HG02973 (cell line): ENCODE measurements around the gene FYTTD1.

Experiments used
- ATAC-seq: cut with Tn5 transposase; IDR thresholded peaks from one replicate; pipeline ENCODE4 v1.9.1; 2021; ENCODE audit warnings: moderate library complexity; ENCODE audit not compliant: unreplicated experiment

Gene FYTTD1

DNA sequence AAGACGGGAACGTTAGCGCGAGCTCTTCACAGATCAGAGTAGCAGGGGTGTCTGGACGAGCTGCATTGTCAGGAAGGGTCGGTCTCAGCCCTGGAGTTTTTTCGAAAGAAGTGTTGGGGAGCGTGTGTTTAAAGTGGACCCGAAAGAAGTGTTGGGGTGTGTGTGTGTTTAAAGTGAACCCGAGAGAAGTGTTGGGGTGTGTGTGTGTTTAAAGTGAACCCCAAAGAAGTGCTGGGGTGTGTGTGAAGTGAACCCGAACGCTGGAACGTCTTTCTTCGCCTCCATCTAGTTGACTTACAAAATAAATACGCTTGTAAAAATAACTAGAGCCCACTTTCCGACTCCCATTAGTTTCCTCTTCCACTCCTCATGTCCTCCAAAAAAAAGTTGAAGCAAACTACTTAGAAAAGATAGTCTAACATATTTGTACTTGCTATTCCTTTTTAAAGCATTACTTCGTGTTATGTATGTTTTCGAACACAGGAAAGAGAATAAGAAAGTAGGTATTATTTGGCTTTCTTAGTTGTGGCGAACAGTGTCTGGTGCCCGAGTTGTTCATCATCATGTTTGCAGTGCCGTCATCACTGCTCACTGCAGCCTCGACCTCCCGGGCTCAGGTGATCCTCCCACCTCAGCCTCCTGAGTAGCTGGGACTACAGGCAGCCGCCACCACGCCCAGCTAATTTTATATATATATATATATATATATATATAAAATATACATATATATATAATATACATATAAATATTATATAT, 42.4 kb downstream of the FYTTD1 start:
- peak; percentile 24 for ATAC-seq

GRCh38 chr3:197793247-197793646, 43.6 kb downstream of the FYTTD1 start:
- ATAC-seq, result no peak

- no peak for ATAC-seq
Observed at GRCh38 chr3:197794115-197794514, 44.4 kb downstream of the FYTTD1 start.

DNA sequence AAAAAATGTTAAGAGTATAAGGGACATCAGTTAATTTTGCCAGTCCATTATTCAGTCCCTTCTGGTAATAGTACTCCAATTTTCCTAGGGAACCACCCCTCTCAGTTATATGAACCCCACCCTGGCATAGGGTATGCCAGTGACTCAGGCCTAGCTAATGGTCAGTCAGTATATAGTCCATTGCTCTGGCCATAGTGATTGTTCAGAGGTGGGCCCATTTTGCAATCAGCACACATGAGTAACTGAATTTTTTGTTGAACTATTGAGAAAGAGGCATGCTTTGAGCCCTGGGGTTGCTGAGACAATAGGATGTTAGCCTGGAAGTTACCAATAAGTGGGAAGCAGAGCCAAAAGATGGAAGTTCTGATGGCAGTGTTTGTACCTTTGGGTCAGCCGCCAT, 45.5 kb downstream of the FYTTD1 start:
- no peak for ATAC-seq

DNA sequence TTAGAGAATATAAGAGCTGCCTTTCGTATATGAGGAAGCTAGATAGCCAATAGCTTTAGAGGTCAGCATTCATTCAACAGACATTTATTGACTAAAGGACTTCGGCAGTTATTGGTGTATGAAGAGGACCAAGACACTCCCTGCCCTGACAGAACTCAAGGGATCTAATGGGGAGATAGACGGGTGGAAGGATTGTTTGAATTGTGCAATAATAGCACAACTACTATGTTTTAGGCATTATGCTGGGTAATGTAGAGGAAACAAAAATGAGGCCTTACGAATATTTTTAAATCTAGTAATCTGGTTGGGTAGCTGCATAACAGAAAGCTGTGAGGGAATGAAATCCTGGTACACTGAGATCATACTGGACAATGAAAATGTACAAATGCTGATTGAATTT, 46.4 kb downstream of the FYTTD1 start:
- no peak for ATAC-seq

- ATAC-seq, result peak; percentile 44
Observed at GRCh38 chr3:197798863-197799262, 49.2 kb downstream of the FYTTD1 start.

DNA sequence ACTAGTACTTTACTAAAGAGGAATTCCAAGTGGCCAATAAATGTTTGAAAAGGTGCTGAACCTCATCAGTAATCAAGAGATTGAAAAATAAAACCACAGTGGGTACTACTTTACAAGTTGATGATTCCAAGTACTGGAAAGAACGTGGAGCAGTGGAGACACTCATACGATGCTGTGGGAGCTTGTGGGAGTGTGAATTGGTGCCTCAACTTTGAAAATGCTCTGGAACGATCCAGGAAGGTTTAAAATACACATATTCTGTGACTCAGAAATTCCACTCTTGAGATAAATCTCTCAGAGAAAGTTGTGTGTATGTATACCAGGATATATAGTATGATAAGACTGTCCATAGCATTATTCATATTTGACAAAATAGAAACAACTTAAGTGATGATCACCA, 50.7 kb downstream of the FYTTD1 start:
- no peak for ATAC-seq

DNA sequence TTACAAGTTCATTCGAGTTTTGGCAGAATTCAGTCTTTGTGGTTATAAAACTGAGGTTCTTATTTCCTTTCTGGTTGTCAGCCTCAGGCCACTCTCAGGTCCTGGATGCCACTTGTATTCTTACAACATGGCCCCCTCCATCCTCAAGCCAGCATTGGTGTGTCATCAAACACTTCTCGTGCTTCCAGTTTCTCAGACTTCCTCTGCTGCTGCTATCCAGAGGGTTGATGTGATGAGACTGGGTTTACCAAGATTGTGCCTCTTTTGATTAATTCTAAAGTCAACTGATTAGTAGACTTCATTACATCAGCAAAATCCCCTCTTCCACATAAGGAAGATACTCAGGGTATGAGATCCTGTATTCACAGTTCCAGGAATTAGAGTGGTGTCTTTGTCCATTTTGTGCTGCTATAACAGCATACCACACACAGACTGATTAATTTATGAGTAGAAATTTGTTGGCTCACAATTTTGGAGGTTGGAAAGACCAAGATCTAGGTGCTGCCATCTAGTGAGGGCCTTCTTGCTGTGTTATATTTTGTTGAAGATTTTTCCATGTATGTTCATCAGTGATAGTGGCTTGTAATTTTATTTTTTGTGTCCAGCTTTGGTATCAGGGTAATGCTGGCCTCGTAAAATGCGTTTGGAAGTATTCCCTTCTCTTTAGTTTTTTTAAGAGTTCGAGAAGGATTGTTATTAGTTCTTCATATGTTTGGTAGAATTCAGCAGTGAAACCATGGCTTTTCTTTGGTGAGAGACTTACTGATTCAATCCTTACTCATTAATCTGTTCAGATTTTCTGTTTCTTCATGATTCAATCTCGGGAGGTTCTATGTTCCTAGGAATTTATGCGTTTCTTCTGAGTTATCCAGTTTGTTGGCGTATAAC, 52.5 kb downstream of the FYTTD1 start:
- ATAC-seq, result no peak

GRCh38 chr3:197802779-197803459, 53.2 kb downstream of the FYTTD1 start:
- ATAC-seq, result no peak

DNA sequence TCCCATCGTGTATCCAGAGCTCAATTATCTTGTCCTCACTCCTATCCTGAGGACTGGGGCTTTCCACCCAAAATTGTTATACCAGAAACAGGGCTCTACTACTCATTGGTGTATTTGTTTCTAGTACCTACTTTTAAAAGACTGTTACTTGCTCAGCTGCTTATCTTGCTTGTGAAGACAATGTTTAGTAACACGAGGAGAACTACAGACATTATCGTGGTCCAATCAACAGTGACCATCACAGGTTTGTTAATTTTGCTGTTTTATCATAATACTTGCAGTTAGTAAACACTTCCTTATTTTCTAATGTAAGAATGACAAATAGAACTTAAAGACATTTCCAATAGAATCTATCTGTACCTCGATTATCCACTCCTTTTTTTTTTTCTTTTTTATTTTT, 54.8 kb downstream of the FYTTD1 start:
- no peak for ATAC-seq

DNA sequence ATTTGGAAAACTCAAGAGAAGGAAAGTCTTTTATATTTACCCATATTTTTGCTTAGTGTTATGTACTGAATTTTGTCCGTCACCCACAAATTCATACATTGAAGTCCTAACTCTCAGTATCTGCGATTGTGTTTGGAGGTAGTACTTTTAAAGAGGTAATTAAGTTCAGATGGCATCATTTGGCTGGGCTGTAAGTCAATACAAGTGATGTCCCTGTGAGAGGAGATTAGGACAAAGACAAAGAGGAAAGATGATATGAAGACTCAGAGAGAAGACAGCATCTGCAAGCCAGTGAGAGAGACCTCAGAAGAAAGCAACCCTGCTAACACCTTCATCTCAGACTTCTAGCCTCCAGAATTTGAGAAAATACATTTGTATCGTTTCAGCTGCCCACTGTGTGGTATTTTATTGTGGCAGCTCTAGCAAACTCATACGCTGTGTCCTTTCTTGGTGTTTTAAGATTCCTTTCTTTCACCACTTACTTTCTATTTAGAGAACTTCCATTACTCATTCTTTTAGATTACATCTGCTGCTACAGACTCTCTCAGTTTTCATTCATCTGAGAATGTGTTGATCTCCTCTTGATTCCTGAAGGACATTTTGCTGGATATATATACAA, 58.4 kb downstream of the FYTTD1 start:
- no peak for ATAC-seq

DNA sequence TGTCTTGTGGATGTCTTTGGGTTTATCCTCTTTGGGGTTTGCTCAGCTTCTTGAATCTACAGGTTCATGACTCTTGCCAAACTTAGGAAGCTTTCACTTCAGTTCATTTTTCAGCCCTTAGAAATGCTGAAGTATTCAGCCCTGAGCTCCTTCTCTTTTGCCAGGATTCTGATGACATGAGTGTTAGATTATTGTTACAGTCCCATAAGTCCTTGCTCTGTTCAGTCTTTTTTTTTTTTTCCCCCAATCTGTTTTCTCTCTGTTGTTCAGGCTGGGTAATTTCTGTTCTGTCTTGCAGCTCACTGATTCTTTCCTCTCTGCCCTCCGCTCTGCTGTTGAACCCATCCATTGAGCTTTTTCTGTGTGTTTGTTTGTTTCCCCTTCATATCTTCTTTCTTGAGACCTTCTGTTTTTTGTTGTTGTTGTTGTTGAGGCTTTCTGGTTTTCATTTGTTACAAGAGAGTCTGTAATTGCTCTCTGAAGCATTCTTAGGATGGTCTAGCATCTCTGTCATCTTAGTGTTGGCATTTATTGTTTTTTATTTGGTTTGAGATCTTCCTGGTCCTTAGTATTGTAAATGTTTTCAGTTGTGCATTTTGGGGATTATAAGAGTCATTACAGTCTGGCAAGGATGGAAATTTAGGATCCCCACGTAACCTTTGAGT, 59.8 kb downstream of the FYTTD1 start:
- ATAC-seq, result no peak

GRCh38 chr3:197810901-197811300, 61.2 kb downstream of the FYTTD1 start:
- no peak for ATAC-seq

DNA sequence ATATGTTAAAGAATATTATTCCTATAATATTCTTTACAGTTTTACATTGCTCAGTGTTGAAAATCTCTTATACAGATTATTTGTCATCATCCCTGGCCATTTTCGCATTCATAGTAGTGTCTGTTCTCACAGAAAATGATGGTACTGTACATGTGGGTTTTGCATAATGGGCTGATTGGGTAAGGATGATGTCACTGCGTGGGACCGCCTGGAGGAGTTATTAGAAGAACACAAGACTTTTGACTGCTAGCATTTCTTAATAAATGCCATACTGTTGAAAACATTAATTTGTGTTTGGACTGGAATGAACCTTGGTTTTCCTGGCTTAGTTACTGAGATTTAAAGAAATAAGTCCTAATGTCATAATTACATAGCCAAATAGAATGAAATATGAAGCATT, 61.7 kb downstream of the FYTTD1 start:
- ATAC-seq, result no peak

DNA sequence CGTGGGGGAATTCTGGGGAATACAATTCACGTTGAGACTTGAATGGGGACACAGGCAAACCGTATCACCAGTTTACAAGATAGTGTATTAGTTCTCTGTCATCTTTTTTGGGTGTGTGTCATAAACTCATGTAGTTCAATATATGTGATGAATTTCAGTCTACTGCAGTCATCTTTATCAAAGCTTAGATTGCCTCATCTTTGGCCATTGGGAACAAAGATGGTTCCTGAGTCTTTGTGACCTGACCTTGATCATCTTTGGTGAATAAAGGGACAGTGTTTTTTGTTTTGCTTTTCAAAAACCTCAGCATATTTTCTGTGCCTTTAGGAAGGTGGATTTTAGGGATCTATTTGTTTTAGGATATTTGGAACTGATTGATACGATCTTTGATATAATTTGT, 64.7 kb downstream of the FYTTD1 start:
- ATAC-seq, result no peak

DNA sequence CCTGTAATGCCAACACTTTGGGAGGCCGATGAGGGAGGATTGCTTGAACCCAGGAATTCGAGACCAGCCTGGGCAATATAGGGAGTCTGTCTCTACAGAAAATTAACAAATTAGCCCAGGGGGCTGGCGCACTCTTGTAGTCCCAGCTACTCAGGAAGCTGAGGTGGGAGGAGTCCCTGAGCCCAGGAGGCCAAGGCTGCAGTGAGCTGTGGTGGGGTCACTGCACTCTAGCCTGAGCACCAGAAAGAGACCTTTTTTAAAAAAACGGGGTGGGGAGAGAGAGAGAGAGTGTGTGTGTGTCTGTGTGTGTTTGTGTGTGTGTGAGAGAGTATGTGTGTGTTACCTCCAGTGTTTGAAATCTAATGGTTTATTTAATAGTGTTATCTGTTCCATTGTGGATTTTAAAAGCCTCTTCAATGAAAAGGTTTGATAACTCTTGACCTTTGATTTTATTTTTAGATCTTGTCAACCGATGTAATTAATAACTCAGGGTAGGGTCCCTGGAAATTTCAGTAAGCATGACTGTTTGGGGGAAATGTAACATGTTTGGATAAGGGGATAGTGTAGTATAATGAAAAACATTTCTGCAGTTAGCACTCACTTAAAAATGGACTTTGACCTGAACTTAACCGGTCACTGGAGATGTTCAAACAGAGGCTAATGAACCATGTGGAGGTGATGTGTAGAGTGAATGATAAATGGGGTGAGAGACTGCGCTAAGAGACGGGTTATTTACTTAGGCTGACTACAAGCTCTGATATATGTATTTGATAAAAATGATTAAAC, 71.1 kb downstream of the FYTTD1 start:
- no peak for ATAC-seq

- no peak for ATAC-seq
Observed at GRCh38 chr3:197829397-197830045, 79.8 kb downstream of the FYTTD1 start.

DNA sequence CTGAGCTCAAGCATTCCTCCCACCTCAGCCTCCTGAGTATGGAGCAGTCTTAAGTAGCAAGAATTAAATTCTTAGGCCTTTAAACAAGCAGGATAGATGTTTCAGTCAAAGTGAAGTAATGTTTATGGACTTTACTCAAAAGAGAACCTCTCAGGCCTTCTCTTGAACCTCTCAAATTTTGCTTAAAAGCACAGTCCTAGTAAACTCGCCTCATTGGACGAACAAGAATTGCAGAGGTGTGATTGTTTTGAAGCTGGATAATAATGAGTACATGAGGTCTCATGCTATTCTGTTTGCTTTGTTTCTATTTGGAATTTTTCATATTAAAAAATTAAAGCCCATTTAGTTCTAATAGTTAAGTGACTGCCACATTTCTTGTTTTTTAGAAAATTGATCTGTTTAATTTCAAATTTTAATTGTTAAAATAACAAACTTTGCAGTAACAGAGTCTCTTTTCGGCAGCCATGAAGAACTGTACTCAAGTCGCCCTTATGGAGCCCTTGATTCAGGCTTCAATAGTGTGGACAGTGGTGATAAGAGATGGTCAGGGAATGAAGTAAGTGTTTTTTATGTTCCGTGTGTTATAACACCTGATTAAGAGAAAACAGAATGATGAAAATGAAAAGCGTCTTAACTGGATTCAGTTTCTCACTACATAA, 80.8 kb downstream of the FYTTD1 start:
- ATAC-seq, result no peak

DNA sequence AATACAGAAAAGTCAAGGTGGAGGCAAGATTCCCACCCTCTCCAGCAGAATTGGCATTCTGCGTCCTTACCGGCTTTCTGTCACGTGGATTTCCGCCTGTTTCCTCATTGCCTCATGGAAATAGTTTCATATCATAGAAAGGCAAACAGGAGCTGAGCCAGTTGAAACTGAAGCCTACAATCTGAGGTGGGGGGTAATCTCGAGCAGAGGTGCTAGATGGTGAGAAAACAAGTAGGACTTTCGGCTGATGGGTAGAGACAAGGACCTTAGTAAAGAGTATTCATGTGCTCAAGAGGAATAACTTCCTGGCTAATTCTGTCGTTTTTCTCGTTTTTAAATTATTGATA, 81.3 kb downstream of the FYTTD1 start:
- no peak for ATAC-seq
